ENCODE data around the gene LRG1. TPM values are rescaled to one million over a fixed set of nuclear protein-coding genes. Genes with fewer than 3 reads are reported as not detected.

LRG1 gene
- polyA plus RNA-seq, 1 donor (not counting 4 experiments of a cell fraction or from before 2014, with no cell fraction given): 1.2 TPM

GRCh38 chr19:4502282-4503131 is 37.3 kb downstream of the LRG1 start:
- H3K9me1 ChIP-seq (ENCODE audit: control insufficient read depth, extremely low read depth, insufficient read depth, low read length): peaks cover 2% of the 10 kb centered on the region
- DNase-seq (ENCODE audit: low read depth, low spot score) (no peak), FAIRE-seq (no peak)
- no peak overlapping the region for H3K4me3 ChIP-seq (ENCODE audit: control insufficient read depth in 2 of 3, extremely low read depth in 1 of 3, insufficient read depth in 2 of 3, low read depth in 1 of 3, low read length in 3 of 3)
- no peaks in the 10 kb centered on the region for H3K27me3 ChIP-seq (ENCODE audit: control insufficient read depth, extremely low read depth, insufficient read depth, low read length)
- H3K9ac ChIP-seq (ENCODE audit: control insufficient read depth, extremely low read depth, insufficient read depth, low read length): no peak overlapping the region
- no peaks in the 10 kb centered on the region for H3K9me3 ChIP-seq (ENCODE audit: control insufficient read depth, low read depth, low read length)
- no peak overlapping the region for H3K27ac ChIP-seq (ENCODE audit: control insufficient read depth, insufficient read depth, low read length)
- no peak overlapping the region for H3K4me2 ChIP-seq (ENCODE audit: control insufficient read depth, extremely low read depth, insufficient read depth, low read depth, low read length)
- H3K36me3 ChIP-seq (ENCODE audit: control insufficient read depth in 2 of 2, extremely low read depth in 1 of 2, insufficient read depth in 2 of 2, low read length in 2 of 2): peaks cover 13 to 21% of the 10 kb centered on the region in 2 experiments
- H3K79me2 ChIP-seq (ENCODE audit: control insufficient read depth, insufficient read depth, low read length): no peaks in the 10 kb centered on the region
- H4K20me1 ChIP-seq (ENCODE audit: control insufficient read depth, extremely low read depth, insufficient read depth, low read length): no peaks in the 10 kb centered on the region
- H2AFZ ChIP-seq (ENCODE audit: control insufficient read depth, low read length): no peak overlapping the region
- TF ChIP-seq CTCF (optimal IDR thresholded peaks at IDR 0.05 in 1 of 3, IDR thresholded peaks at IDR 0.05 in 1 of 3, conservative IDR thresholded peaks at IDR 0.05 in 1 of 3; ENCODE audit: extremely low read depth in 1 of 3, insufficient read depth in 2 of 3, low read length in 3 of 3) (no peak), EZH2 (IDR thresholded peaks at IDR 0.05; ENCODE audit: low read length) (no peak)
- peaks cover 8% of the 10 kb centered on the region for H3K4me1 ChIP-seq (ENCODE audit: control insufficient read depth, extremely low read depth, insufficient read depth, low read length)
- dilution Hi-C loops (cut with MboI; ENCODE audit: extremely low pct_ligation_motif_present, low sequenced_read_pairs): no loop called here

- no peaks in the 10 kb centered on the region for H4K20me1 ChIP-seq (ENCODE audit: control insufficient read depth, extremely low read depth, insufficient read depth, low read length)
- H3K4me3 ChIP-seq (ENCODE audit: control insufficient read depth in 2 of 3, extremely low read depth in 1 of 3, insufficient read depth in 2 of 3, low read depth in 1 of 3, low read length in 3 of 3): no peak overlapping the region
- TF ChIP-seq CTCF (optimal IDR thresholded peaks at IDR 0.05 in 1 of 3, IDR thresholded peaks at IDR 0.05 in 1 of 3, conservative IDR thresholded peaks at IDR 0.05 in 1 of 3; ENCODE audit: extremely low read depth in 1 of 3, insufficient read depth in 2 of 3, low read length in 3 of 3): no peak
- no peak for TF ChIP-seq EZH2 (IDR thresholded peaks at IDR 0.05; ENCODE audit: low read length)
- peaks cover 12 to 21% of the 10 kb centered on the region in 2 experiments for H3K36me3 ChIP-seq (ENCODE audit: control insufficient read depth in 2 of 2, extremely low read depth in 1 of 2, insufficient read depth in 2 of 2, low read length in 2 of 2)
- no peaks in the 10 kb centered on the region for H3K27me3 ChIP-seq (ENCODE audit: control insufficient read depth, extremely low read depth, insufficient read depth, low read length)
- DNase-seq (ENCODE audit: low read depth, low spot score) (no peak), FAIRE-seq (no peak)
- no peak overlapping the region for H3K27ac ChIP-seq (ENCODE audit: control insufficient read depth, insufficient read depth, low read length)
- no peak overlapping the region for H3K9ac ChIP-seq (ENCODE audit: control insufficient read depth, extremely low read depth, insufficient read depth, low read length)
- no peaks in the 10 kb centered on the region for H3K79me2 ChIP-seq (ENCODE audit: control insufficient read depth, insufficient read depth, low read length)
- no peak overlapping the region for H2AFZ ChIP-seq (ENCODE audit: control insufficient read depth, low read length)
- dilution Hi-C loops (cut with MboI; ENCODE audit: extremely low pct_ligation_motif_present, low sequenced_read_pairs): no loop called here
- H3K4me2 ChIP-seq (ENCODE audit: control insufficient read depth, extremely low read depth, insufficient read depth, low read depth, low read length): no peak overlapping the region
- peaks cover 5% of the 10 kb centered on the region for H3K4me1 ChIP-seq (ENCODE audit: control insufficient read depth, extremely low read depth, insufficient read depth, low read length)
- no peaks in the 10 kb centered on the region for H3K9me3 ChIP-seq (ENCODE audit: control insufficient read depth, low read depth, low read length)
- H3K9me1 ChIP-seq (ENCODE audit: control insufficient read depth, extremely low read depth, insufficient read depth, low read length): peaks cover 2% of the 10 kb centered on the region
Measured at GRCh38 chr19:4501691-4502090, 38.1 kb downstream of the LRG1 start.
